Neural cell (in vitro differentiated cells): ENCODE data around the gene AHNAK2. TPM values are rescaled to one million over a fixed set of nuclear protein-coding genes. Genes with fewer than 3 reads are reported as not detected.

ENCODE experiments used
- H2AFZ ChIP-seq: fragments of 200-600, 300-800 bp; sonication (generic), shearing (Covaris generic); 2 replicates; pipeline ENCODE4 v1.6.0; 2014; ENCODE audit warnings: low read depth, mild to moderate bottlenecking, antibody characterized with exemption, low read length, moderate library complexity
- H3F3A ChIP-seq: fragments of 200-600 bp; shearing (Covaris generic); 2 replicates; pipeline ENCODE4 v1.6.1; 2016; ENCODE audit warnings: mild to moderate bottlenecking, moderate library complexity, mixed read lengths, antibody characterized with exemption, low read length; ENCODE audit not compliant: insufficient read depth, poor library complexity, severe bottlenecking
- H3K27ac ChIP-seq: fragments of 200-600, 300-800 bp; sonication (generic), shearing (Covaris generic); 2 replicates; pipeline ENCODE4 v1.5.1; 2014; ENCODE audit warnings: mild to moderate bottlenecking, low read length, moderate library complexity
- H3K27me3 ChIP-seq: fragments of 300-800, 200-600 bp; sonication (generic), shearing (Covaris generic); 2 replicates; pipeline ENCODE4 v1.6.0; 2014; ENCODE audit warnings: mild to moderate bottlenecking, low read depth, low read length, moderate library complexity; ENCODE audit not compliant: insufficient read depth
- H3K36me3 ChIP-seq: fragments of 300-800, 200-600 bp; sonication (generic), shearing (Covaris generic); 2 replicates; pipeline ENCODE4 v1.5.1; 2014; ENCODE audit warnings: mild to moderate bottlenecking, antibody characterized with exemption, low read length, moderate library complexity; ENCODE audit not compliant: insufficient read depth
- H3K4me2 ChIP-seq: fragments of 300-800, 200-600 bp; sonication (generic), shearing (Covaris generic); 2 replicates; pipeline ENCODE4 v1.6.0; 2014; ENCODE audit warnings: mild to moderate bottlenecking, low read length
- H3K4me3 ChIP-seq: fragments of 300-800, 200-600 bp; sonication (generic), shearing (Covaris generic); 2 replicates; pipeline ENCODE4 v1.5.1; 2014; ENCODE audit warnings: mild to moderate bottlenecking, low read length, moderate library complexity
- H3K79me2 ChIP-seq: fragments of 200-600 bp; shearing (Covaris generic); replicated peaks from 2 replicates; pipeline ENCODE4 v1.6.0; 2014; ENCODE audit warnings: mild to moderate bottlenecking, low read length, moderate library complexity; ENCODE audit not compliant: insufficient read depth
- H3K9ac ChIP-seq: fragments of 300-800, 200-600 bp; sonication (generic), shearing (Covaris generic); 2 replicates; pipeline ENCODE4 v1.6.1; 2016; ENCODE audit warnings: mild to moderate bottlenecking, low read length, mixed read lengths
- H3K9me2 ChIP-seq: fragments of 200-600 bp; shearing (Covaris generic); 2 replicates; pipeline ENCODE4 v1.6.1; 2016; ENCODE audit warnings: mild to moderate bottlenecking, low read length, mixed read lengths; ENCODE audit not compliant: insufficient read depth
- H3K9me3 ChIP-seq: fragments of 200-600, 300-800 bp; sonication (generic), shearing (Covaris generic); 2 replicates; pipeline ENCODE4 v1.6.1; 2016; ENCODE audit warnings: mild to moderate bottlenecking, mixed run types, low read length, moderate library complexity, mixed read lengths
- H4K20me1 ChIP-seq: fragments of 200-600 bp; shearing (Covaris generic); 2 replicates; pipeline ENCODE4 v1.6.1; 2016; ENCODE audit warnings: mild to moderate bottlenecking, mixed run types; ENCODE audit not compliant: insufficient read depth
- CTCF ChIP-seq: fragments of 450-650 bp; IDR thresholded peaks from 2 replicates; pipeline ENCODE4 v1.5.1; 2014; ENCODE audit warnings: antibody characterized with exemption, mild to moderate bottlenecking, moderate library complexity; ENCODE audit not compliant: poor library complexity, severe bottlenecking
- EZH2 ChIP-seq: fragments of 200-600, 300-800 bp; shearing (Covaris generic), sonication (generic); IDR thresholded peaks from 2 replicates; pipeline ENCODE4 v1.6.1; 2014; ENCODE audit warnings: antibody characterized with exemption, low read length, borderline replicate concordance, mild to moderate bottlenecking; ENCODE audit not compliant: insufficient read depth, poor library complexity, severe bottlenecking
- MXI1 ChIP-seq: fragments of 450-650 bp; conservative IDR thresholded peaks from 2 replicates; pipeline ENCODE4 v1.6.1; 2014; ENCODE audit warnings: antibody characterized with exemption, mild to moderate bottlenecking; ENCODE audit not compliant: poor library complexity, severe bottlenecking
- POLR2AphosphoS5 ChIP-seq: IDR thresholded peaks from 2 replicates; pipeline ENCODE4 v1.6.1; 2012
- RAD21 ChIP-seq: fragments of 450-650 bp; conservative IDR thresholded peaks from 2 replicates; pipeline ENCODE4 v1.6.1; 2014; ENCODE audit warnings: antibody characterized with exemption, mild to moderate bottlenecking, moderate library complexity
- REST ChIP-seq: IDR thresholded peaks from 2 replicates; pipeline ENCODE4 v1.6.1; 2012; ENCODE audit warnings: borderline replicate concordance
- SMC3 ChIP-seq: fragments of 450-650 bp; conservative IDR thresholded peaks from 2 replicates; pipeline ENCODE4 v1.6.1; 2014; ENCODE audit warnings: antibody characterized with exemption, mild to moderate bottlenecking, moderate library complexity; ENCODE audit not compliant: poor library complexity
- TAF1 ChIP-seq: IDR thresholded peaks from 2 replicates; pipeline ENCODE4 v1.6.1; 2012; ENCODE audit warnings: low read depth
- polyA plus RNA-seq: library from polyadenylated mRNA; depleted of rRNA; stranded (reverse); fragments of >200 nt; gene quantifications from 2 replicates; pipeline ENCODE4 v1.2.3, GENCODE V29; 2014

AHNAK2 gene
- polyA plus RNA-seq, 1 donor from 2014 or later: 1.4 TPM

GRCh38 chr14:104893435-104894207, 84.6 kb downstream of the AHNAK2 start:
- no peak overlapping the region for H2AFZ ChIP-seq

More at GRCh38 chr14:104893435-104894207, 84.6 kb downstream of the AHNAK2 start:
- H4K20me1 ChIP-seq: no peaks in the 10 kb centered on the region
- H3K4me2 ChIP-seq: no peak overlapping the region
- H3K27ac ChIP-seq: no peak overlapping the region
- no peaks in the 10 kb centered on the region for H3K9me2 ChIP-seq
- no peak overlapping the region for H3K4me3 ChIP-seq
- no peak overlapping the region for H3K9ac ChIP-seq
- no peaks in the 10 kb centered on the region for H3K27me3 ChIP-seq
- no peaks in the 10 kb centered on the region for H3F3A ChIP-seq
- no peaks in the 10 kb centered on the region for H3K9me3 ChIP-seq
- H3K36me3 ChIP-seq: peaks cover 8% of the 10 kb centered on the region
- TF ChIP-seq REST: no peak
- TF ChIP-seq SMC3: no peak
- TF ChIP-seq TAF1: no peak
- no peak for TF ChIP-seq POLR2AphosphoS5
- TF ChIP-seq MXI1: no peak
- TF ChIP-seq CTCF: no peak
- TF ChIP-seq RAD21: no peak
- TF ChIP-seq EZH2: no peak
- no peaks in the 10 kb centered on the region for H3K79me2 ChIP-seq
